ENCODE data around the gene ABCA3.

GRCh38 chr16:2273484-2273883, 67.0 kb downstream of the ABCA3 start:
- no peak for TF ChIP-seq CTCF (conservative IDR thresholded peaks at IDR 0.05; ENCODE audit: low read depth in 2 of 2)
- TF ChIP-seq EZH2 (IDR thresholded peaks at IDR 0.05; ENCODE audit: low read depth, unreplicated experiment) = no peak
- TF ChIP-seq REST (IDR thresholded peaks at IDR 0.05; ENCODE audit: unreplicated experiment) = no peak
- TF ChIP-seq POLR2AphosphoS5 (IDR thresholded peaks at IDR 0.05; ENCODE audit: low read depth) = no peak
- TF ChIP-seq JUNB (IDR thresholded peaks at IDR 0.05; ENCODE audit: unreplicated experiment) = no peak
- no peak for TF ChIP-seq NANOG (IDR thresholded peaks at IDR 0.05; ENCODE audit: borderline replicate concordance)
- no peak for TF ChIP-seq CREB1 (CRISPR knock-in tag; IDR thresholded peaks at IDR 0.05; ENCODE audit: low read depth)
- TF ChIP-seq EZH2phosphoT487 (IDR thresholded peaks at IDR 0.05; ENCODE audit: unreplicated experiment) = no peak
- no peak for TF ChIP-seq STAT1 (IDR thresholded peaks at IDR 0.05; ENCODE audit: unreplicated experiment)
- no peak for TF ChIP-seq ETS1 (IDR thresholded peaks at IDR 0.05)
- TF ChIP-seq ZNF462 (CRISPR knock-in tag; IDR thresholded peaks at IDR 0.05) = no peak
- TF ChIP-seq ZNF114 (CRISPR knock-in tag; IDR thresholded peaks at IDR 0.05) = no peak
- TF ChIP-seq ZNF331 (CRISPR knock-in tag; IDR thresholded peaks at IDR 0.05; ENCODE audit: low read depth) = no peak
